NB4 (cell line): ENCODE data around the gene LDAH.
A peak's percentile ranks its signal among the peaks of the same experiment; 100 is the strongest.

ENCODE experiments used
- DNase-seq: peaks from one replicate; pipeline ENCODE4 v3.0.0; 2010; ENCODE audit warnings: low read depth
- H3K4me3 ChIP-seq: one replicate; pipeline ENCODE4 v1.5.1; 2011; ENCODE audit warnings: mild to moderate bottlenecking, low read depth, low read length, moderate library complexity
- MAX ChIP-seq: IDR thresholded peaks from 2 replicates; pipeline ENCODE4 v1.6.1; 2011; ENCODE audit warnings: low read depth, low read length
- MYC ChIP-seq: IDR thresholded peaks from 2 replicates; pipeline ENCODE4 v1.6.1; 2011; ENCODE audit warnings: low read depth, low read length
- POLR2A ChIP-seq: IDR thresholded peaks from 2 replicates; pipeline ENCODE4 v1.6.1; 2011; ENCODE audit warnings: mild to moderate bottlenecking; ENCODE audit not compliant: insufficient read length; ENCODE audit errors: extremely low read depth
- TF ChIP-seq, protein P1 (sequence below): IDR thresholded peaks from one replicate; pipeline ENCODE4 v1.5.1; 2012; ENCODE audit warnings: low read depth, low read length

Gene LDAH

DNA sequence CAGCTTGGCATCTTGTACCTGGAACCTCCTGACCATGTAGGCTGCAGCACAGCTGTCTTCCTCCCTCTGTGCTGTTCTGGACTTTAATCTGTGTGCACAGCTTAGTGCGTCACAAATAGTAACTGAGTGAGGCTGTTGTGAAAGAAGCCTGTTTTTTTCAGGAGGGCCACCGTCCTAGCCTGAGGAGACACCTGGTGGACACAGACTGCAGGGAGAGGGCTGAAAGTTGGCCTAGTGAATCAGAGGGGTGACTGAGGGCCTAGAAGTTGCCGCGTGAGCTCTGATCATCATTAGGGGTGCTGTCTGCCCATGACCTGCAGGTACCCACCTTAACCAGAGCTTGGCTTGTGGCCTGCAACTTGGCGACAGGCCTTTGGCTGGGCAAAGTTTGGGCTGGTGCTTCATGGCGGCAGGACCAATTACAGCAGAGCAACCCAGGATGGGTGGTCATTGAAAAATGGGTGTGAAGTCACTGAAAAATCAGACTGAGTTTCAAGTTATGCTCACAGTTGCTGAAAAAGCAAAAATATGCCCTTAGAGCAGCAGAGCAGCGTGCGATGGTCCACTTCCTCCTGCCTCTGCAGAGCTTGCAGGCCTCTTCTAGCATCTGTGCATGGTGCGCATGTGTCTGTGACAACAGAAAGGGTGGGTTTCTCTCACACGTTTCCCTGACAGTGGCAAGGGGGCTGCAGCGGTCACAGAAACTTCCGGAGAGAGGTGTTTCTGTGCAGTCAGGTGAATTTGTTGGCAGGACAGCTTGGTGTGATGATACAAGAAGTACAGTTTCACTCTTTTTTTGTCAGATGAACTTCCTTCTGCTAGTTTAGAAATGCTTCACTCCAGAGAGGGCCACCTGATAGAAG is 146.3 kb downstream of the LDAH start:
- H3K4me3 ChIP-seq, result no peak overlapping the region
- TF ChIP-seq, protein P1, sequence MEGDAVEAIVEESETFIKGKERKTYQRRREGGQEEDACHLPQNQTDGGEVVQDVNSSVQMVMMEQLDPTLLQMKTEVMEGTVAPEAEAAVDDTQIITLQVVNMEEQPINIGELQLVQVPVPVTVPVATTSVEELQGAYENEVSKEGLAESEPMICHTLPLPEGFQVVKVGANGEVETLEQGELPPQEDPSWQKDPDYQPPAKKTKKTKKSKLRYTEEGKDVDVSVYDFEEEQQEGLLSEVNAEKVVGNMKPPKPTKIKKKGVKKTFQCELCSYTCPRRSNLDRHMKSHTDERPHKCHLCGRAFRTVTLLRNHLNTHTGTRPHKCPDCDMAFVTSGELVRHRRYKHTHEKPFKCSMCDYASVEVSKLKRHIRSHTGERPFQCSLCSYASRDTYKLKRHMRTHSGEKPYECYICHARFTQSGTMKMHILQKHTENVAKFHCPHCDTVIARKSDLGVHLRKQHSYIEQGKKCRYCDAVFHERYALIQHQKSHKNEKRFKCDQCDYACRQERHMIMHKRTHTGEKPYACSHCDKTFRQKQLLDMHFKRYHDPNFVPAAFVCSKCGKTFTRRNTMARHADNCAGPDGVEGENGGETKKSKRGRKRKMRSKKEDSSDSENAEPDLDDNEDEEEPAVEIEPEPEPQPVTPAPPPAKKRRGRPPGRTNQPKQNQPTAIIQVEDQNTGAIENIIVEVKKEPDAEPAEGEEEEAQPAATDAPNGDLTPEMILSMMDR, result no peak
- TF ChIP-seq MYC (no peak), MAX (no peak), POLR2A (no peak)
- no peak for DNase-seq

- peak; percentile 42 for DNase-seq
- H3K4me3 ChIP-seq, result no peak overlapping the region
- TF ChIP-seq MAX (no peak), MYC (no peak), POLR2A (no peak)
- TF ChIP-seq, protein P1, result no peak
Measured at GRCh38 chr2:20675701-20676352, 147.1 kb downstream of the LDAH start.

DNA sequence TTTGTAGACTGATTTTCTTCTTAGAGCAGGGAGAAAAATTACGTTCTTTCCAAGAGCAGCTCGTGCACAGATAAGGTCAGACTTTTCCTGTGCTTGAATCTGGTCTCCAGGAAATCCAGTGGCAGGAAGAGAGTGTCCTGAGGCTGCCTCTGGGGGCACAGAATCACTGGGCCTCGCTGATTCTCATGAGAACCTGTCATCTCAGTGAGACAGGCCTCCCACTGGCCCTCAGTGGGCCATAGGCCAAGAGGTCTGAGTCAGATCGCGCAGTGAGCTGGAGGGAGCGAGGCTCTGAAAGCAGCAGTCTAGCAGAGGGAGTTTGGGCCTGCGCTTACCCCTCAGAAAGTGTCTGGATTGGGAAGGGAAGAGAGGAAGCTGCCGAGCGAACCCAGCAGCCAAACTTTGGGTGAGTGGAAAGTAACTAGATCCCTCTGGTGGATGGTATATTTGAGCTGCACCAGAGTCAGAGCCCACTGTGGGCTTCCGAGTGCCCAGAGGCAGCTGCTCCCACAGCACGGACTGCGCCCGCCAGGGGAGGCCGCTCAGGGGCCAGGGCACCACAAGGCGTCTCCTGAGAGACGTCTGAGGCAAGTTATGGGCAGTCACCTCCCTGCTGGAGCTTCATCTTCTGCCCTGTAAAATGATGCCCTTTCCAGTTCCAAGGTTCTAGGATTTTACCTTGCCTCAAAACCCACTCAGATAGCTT is 147.8 kb downstream of the LDAH start:
- no peak overlapping the region for H3K4me3 ChIP-seq
- no peak for TF ChIP-seq POLR2A
- TF ChIP-seq MYC, result no peak
- TF ChIP-seq MAX, result no peak
- TF ChIP-seq, protein P1, result no peak
- DNase-seq, result no peak

- no peak overlapping the region for H3K4me3 ChIP-seq
- TF ChIP-seq POLR2A (no peak), MYC (no peak), MAX (no peak)
- TF ChIP-seq, protein P1, result no peak
- no peak for DNase-seq
Measured at GRCh38 chr2:20674309-20674965, 148.5 kb downstream of the LDAH start.

DNA sequence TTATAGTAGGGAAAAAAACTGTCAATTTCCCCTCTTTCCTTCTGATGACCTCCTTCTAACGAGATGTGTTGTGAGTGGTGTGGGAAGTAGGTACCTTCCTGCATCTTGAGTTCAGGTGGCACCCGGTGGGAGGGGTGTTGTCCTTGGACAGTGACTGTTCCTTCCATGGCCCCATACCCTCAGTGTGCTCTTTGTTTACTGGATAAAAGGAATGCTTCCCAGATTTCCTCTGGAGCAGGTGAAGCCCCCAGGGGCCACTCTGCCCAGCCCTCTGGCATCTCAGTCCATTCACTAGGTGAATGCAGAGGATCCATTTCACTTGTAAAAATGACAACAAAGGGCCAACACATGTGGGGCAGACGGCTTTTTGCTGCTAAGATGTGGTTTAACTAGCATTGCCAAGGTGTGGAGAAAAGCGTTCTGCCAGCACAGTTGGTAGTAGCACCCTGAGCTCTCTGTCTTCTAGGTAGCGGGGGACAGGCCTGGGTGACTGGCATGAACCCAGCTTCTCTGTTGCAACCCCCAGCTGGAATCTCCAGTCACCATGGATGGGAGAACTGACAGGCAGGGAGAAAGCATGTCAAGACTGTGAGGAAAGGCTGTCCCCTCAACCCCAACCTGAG is 149.1 kb downstream of the LDAH start:
- H3K4me3 ChIP-seq, result no peak overlapping the region
- DNase-seq, result no peak
- no peak for TF ChIP-seq MAX
- TF ChIP-seq MYC, result no peak
- TF ChIP-seq POLR2A, result no peak
- TF ChIP-seq, protein P1, result no peak
